Activated T-cell treated with anti-CD3 and anti-CD28 coated beads for 1 hour (primary cell): Measurements from ENCODE around the gene THY1.
"Not testable (repeated sequence)": the region's sequence is repeated elsewhere in the genome, so short reads cannot be mapped to it uniquely, and the experiment has no call there.

Experiments
- DNase-seq: peaks from one replicate; pipeline ENCODE4 v3.0.0-alpha.2; 2020; ENCODE audit warnings: low read depth

Gene THY1

DNA sequence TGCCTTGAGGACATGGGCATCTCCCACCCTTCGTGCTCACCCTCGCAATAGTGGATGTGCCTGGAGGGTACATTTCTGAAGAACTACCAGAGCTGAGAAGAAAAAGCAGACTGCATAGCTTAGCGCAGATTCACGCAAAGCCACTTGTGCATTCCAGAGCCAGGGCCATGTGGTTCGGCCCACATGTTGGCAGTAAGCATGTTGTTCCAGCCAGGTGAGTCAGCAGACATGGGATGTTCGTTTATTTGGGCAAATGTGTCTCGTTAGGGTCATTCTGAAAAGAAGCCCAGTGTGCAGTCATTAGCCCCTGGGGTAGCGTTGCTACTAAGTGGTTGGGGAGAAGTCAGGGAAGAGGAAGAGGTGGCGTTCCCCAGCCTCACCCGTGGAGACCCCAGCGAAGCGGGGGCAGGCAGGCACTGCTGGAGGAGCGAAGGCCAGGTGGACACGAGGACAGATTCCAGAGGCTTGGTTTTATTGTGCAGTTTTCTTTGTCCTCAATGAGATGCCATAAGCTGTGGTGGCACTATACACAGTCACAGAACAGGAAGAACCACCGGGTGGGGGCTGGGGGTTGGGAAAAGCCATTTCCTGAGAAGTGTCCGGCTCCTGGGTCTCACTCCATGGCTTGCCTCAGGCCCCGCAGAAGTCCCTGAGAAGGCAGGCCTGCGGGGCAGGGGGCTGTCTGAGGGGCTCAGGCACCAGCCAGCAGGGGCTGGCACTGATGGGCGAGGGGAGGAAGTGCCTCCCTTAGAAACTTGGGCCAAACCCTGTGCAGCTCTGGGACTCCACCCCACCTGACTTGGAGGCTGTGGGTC is 5.0 kb downstream of the THY1 start:
- no peak for DNase-seq

DNA sequence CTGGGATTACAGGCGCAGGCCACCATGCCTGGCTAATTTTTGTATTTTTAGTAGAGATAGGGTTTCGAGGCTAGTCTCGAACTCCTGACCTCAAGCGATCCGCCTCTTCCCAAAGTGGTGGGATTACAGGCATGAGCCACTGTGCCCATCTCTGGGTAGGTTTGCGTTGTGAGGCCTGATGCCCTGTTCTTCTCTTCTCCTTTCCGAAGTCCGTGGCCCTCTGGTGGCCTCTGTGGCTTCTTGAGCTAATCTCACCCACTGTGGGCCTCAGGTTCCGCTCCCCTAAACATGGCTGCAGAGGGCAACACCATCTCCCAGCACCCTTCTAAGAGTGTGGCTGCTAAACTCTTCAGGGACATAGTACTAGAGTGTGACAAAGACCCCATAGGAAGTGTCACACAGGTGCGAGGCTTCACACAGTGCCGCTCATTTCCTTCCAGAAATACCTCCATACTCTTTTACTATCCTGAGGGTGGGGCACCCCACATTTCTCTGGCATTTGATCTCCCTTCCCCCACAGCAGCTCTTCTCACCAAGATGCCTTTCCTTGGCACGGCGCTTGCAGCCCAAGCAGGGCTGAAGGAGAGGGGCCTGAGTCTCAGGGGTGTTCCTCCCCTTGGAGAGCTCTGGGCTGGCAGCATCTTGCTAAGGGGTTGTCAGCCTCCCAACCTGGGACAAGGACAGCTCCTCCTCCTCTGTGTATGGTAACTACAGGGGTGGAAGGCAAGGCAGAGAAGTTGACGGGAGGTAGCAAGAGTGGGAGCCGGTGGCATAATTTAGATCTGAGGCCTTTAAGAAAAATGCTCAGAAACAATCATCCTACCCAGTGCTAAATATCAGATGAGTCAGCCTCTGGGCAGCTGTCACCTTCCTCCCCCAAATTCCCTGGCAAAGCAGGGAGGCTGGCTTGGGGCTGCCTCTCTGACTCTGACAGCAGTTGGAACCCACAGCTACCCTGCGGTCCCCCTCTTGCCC is 6.1 kb downstream of the THY1 start:
- DNase-seq: no peak

DNA sequence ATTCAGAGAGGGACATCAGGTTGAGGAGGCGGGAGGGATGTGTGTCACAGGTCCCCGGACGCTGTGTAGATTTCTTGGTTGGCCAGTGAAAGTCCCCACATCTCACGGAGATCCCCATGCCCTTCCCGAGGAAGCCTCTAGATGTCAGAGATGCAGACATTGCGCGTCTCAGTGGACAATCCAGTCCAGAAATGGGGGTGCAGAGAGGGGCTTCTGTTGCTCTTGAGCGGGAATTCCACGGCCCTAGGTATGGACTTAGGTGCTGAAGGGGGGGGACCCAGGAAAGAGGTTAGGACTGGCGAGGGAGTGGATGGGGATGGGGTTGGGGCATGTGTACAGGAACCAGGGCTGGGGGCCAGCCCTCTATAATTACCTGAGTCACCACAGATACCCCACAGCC is 7.0 kb downstream of the THY1 start:
- DNase-seq: no peak

DNA sequence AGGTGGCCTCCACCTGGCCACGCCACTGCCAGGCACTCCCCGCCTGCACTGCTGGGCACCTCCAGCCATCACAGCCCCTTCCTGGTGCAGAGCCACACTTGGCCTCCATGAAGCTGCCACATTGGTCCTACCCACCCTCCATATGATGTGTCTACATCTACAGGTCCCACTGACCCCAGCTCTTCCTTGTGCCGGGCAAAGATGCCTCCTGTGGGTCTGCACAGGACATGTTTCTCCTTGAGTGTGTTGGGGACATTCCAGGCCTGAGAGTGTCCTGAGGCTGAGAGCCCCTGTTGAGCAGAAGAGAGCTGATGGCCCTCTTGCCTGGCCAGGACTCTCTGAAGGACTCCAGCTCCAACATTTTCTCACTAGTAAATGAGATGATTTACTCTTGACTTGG is 7.5 kb downstream of the THY1 start:
- no peak for DNase-seq

DNA sequence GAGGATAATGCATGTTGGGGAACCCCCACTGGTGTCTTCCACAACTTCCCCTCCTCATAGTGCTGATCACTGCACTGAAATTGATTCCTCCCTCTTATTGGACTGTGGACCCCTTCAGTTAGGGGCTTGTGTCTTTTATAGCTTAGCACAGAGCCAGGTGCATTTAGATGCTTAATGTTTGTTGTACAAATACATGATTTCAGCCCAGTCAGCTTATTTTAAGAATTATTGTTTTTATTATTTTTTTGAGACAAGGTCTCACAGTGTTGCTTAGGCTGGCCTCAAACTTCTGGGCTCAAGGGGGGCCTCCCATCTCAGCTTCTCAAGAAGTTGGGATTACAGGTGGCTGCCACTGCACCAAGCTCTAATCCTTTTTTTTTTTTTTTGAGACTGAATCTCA is 8.2 kb downstream of the THY1 start:
- DNase-seq: no peak

DNA sequence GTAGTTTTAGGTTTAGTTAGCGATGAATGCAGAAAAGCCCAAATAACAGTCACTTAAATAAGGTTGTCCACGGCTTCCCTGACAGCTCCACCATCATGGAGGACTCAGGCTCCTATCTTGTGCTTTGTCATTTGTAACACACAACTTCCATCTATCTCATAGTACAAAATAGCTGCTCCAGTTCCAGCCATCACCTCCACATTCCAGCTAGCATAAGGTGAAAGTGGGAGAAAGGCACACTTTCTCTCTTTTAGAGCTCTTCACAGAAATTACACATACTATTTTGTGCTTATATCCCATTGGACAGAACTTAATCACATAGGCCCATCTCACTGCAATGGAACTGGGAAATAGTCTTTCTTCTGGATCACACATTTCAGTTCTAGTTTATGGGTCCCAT is 8.7 kb downstream of the THY1 start:
- no peak for DNase-seq

DNA sequence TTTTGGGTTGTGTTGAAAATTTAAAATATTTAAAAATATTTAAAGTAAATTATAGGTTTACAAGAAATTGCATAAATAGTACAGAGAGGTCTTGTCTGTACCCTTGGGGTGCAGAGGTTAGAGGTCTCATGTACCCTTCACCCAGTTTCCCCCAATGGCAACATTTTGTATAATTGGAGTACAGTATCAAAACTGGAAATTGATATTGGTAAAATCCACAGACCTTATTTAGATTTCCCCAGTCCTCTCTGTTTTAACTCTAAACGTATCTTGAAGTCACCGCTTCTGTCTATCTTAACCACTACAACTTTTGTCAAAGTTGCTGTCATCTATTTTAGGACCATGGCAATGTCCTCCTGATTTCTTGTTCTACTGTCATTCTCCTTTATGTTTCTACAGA is 10.9 kb downstream of the THY1 start:
- no peak for DNase-seq

DNA sequence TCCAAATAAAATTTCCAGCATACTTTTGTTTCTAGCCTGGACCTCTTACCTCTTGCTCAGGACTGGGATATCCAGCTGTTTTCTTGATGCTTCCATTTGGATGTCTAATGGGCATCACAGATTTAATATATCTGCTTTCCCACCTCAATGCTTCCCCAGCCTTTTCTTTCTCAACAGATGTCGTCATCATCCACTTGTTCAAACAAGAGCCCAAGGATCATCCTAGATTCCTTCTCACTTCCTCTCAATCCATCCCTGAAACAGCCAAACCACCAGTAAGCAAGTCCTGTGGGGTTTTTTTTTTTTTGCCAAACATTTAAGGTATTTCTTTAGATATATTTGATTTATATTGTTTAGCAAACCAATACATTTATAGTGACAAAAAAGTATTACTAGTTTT is 12.5 kb downstream of the THY1 start:
- DNase-seq: no peak

DNA sequence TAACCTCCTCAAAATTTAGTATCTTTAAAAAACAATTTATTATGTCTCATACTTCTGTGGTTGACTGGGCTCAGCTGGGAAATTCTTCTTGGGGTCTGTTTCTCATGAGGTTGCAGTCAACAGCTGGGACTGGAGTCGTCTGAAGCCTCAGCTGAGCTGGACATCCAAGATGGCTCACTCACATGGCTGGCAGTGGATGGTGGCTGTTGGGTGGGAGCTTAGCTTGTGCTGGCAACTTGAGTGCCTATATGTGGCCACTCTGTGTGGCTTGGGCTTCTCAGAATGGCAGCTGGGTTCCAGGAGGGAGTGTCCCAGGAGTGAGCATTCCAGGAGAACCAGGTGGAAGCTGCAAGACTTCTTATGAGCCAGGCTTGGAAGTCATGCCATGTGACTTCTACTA is 13.2 kb downstream of the THY1 start:
- DNase-seq: no peak

DNA sequence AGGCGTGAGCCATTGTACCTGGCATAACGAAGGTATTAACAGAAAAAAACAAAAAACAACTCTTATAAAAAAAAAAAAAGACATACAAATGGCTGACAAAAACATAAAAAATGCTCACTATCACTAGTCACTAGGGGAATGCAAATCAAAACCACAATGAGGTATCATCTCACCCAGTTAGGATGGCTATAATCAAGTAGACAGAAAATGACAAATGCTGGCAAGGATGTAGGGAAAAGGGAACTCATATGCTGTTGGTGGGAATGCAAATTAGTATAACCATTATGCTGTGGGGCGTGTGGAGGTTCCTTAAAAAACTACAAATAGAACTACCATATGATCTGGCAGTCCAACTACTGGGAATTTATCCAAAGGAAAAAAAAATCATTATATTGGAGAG is 17.0 kb downstream of the THY1 start:
- no peak for DNase-seq

DNA sequence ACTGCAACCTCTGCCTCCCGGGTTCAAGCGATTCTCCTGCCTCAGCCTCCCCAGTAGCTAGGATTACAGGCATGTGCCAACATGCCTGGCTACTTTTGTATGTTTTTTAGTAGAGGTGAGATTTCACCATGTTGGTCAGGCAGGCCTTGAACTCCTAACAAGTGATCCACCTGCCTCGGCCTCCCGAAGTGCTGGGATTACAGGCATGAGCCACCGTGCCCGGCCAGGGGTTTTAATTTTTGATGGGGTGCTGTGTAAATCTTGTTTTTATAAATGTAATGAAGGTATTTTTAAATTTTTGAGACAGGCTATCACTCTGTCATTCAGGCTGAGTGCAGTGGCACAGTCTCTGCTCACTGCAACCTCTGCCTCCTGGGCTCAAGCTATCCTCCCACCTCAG is 17.5 kb downstream of the THY1 start:
- DNase-seq: not testable (repeated sequence)

DNA sequence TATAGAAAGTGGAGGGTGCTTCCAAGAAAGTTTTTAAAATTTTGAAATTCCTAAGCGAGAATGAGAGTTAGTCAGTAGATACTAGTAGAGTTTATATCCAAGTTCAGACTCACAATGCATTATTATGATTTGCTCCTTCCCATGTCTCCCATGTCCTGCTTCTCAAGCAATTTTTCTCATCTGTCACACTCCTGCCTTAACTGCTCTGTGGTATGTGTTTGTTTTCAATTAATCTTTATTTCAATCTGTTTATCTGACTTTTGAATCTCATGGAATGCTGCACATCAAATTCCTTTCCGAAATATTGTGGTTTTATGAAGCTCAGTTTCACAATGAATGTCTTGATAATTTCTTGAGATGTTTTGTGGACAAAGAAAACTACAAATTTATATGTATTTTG is 18.1 kb downstream of the THY1 start:
- DNase-seq: no peak

DNA sequence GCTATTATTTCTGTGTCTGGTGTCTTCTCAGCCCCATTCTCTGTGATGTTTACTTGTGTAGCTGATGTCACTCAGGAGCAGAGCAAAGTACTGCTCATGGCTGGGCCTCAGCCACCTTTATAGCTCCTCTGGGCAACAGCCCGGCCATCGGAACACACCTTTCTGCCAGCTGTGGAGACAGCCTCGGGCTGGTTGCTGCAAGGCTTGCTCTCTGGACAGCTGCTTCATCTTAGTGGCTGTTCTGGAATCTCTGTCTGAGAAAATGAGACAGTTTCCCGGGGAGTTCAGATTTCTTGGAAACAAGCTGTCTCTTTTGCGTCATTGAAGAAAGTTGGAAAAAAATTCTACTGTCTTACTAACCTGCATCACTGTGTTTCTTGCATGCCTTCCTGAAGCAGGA is 20.0 kb downstream of the THY1 start:
- no peak for DNase-seq

DNA sequence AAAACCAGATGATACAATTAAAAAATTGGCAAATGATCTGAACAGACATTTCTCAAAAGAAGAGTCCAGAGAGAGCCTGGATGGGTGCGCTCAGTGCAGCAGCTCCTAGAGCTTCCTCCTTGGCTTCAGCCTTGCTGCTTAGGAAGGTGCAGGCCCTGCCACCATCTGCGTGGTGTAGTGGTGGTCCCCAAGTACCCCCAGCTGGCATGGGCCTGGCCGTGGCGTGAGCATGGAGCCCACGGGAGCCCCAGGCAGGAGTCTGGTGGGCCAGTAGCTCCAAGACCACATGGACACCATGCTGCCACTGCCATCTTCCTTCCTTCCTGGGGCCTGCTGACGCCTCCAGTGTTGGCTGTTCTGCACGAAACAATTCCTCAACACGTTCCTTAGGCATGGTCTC is 20.5 kb downstream of the THY1 start:
- no peak for DNase-seq

DNA sequence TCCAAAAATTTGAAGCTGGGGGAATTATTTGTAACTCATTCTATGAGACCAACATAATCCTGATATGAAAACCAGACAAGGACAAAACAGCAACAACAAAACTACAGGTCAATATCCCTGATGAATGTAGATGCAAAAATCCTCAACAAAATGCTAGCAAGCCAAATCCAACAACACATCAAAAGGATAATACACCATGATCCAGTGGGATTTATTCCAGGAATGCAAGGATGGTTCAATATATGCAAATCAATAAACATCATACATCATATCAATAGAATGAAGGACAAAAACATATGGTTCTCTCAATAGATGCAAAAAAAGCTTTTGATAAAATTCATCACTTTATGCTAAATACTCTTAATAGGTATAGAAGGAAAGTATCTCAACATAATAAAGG is 22.1 kb downstream of the THY1 start:
- no peak for DNase-seq

DNA sequence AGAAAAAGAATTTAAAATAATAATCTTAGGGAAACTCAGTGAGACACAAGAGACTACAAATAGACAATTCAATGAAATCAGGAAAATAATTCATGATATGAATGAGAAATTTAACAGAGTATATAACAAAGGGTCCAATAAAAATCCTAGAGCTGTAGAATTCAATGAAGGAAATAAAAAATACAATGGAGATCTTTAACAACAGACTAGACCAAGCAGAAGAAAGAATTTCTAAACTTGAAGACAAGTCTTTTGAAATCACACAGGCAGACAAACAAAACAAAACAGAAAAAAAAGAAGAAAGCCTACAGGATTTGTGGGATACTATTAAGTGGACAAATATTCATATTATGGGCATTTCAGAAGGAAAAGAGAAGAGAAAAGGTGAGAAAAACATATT is 25.2 kb downstream of the THY1 start:
- no peak for DNase-seq

DNA sequence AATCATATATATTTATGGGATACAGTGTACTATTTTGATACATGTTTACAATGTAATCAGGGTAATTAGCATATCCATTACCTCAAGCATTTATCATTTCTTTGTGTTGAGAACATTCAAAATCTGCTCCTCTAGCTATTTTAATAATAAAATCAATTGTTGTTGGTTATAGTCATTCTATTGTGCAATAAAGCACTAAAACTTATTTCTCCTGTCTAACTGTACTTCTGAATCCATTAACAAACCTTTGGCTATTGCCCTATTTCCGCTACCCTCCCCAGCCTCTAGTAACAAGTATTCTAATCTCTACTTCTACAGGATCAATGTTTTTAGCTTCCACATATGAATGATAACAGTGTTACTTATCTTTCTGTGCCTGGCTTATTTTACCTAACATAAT is 26.1 kb downstream of the THY1 start:
- DNase-seq: no peak

DNA sequence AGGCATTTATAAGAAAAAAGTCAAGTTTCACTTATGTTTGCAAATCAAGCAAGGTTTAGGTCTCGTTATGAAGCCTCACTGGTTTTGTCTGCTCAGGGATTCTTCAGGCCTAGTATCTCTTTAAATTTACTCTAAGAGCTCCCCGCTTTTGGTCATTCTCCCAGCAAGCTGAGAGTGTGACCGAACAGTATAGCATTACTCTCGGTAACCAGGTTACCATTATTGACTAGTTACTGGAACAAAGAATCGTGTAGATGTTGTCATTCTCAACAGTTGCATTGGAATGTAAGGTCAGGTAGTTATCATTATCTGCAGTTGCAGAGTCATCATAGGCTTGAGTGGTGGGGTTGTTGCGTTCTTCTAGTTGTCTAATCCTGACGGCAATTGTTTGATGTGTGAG is 31.7 kb downstream of the THY1 start:
- no peak for DNase-seq

DNA sequence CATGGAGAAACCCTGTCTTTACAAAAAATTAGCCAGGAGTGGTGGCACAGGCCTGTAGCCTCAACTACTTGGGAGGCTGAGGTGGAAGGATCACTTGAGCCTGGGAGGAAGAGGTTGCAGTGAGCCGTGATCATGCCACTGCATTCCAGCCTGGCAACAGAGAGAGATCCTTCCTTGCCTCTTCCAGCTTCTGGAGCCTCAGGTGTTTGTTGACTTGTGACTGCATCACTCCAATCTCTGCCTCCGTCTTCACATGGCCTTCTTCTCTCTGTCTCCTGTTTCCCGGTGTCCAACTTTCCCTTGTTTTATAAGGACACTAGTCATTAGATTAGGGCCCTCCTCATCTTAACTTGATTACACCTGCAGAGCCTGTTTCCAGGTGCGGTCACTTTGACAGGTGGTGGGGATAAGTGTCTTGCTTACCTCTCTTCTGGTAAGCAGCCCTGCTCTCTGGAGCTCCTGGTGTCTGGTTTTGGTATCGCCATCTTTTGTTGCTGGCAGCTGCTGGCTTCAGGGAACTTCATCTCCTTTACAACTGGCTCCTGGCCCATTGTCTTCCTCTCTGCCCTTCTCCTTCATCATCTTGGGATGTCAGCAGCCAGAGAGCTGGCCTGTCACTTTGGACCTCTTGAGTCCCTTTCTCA is 33.2 kb downstream of the THY1 start:
- no peak for DNase-seq

DNA sequence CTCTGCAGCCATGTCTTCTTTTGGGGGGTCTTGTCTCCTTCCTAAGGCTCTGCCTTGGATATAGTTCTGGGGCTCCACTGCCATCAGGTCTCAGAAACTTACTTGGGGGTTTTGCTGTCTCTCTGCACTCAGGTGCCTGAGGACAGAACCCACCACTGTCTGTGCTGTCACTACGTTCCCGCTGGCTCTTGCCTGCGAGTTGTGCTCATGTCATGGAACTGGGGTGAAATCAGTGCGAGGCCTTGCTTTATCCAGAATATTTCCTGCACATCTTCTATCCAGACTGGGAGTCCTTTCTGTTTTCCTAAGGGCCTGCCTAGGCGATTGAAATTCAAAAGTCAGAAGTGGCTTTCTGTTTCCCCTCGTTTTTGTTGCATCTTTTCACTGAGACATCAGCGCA is 34.9 kb downstream of the THY1 start:
- no peak for DNase-seq

DNA sequence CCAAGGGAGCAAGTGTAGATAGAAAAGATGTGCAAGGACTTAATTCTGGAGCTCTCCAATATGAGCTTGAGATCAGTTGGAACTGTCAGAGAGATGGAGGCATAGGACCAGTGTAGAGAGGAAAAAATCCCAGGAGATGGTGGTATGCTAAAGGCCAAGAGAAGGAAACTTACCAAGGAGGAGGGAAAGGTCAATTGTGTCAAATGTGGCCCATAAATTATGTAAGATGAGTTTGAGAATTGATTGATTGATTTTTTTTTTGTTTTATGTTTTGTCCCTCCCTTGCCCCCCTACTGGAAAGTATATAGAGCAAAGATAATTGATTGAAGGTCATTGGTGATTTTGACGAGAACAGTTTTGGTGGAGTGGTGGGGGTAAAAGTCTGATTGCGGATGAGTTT is 38.6 kb downstream of the THY1 start:
- DNase-seq: no peak

DNA sequence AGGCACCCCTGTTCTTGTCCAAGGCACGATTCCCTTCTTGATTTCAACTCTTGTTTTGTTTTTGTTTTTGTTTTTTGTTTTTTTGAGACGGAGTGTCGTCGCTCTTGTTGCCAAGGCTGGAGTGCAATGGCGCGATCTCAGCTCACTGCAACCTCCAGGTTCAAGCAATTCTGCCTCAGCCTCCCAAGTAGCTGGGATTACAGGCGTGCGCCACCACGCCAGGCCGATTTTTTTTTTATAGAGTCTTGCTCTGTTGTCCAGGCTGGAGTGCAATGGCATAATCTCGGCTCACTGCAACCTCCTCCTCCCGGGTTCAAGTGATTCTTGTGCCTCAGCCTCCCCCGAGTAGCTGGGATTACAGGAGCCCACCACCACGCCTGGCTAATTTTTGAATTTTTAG is 40.5 kb downstream of the THY1 start:
- DNase-seq: not testable (repeated sequence)

DNA sequence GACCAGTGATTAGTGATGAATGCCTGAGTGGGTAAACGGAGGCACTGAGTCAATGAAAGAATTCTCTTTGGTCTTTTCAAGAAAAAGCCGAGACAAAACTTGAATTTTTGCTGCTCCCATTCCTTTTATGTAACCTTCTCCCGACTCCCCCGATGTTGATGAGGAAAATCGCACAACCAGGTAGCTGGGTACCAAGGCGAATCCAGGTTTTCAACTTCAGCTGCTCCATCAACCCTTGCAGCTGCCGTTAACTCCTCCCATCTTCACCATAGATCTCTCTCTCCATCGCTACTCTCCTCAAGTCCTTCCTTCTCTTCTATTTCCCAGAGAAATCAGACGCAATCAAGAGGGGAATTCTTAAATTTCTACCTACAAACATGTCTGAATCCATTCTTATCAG is 40.9 kb downstream of the THY1 start:
- no peak for DNase-seq
